K562 (cell line): ENCODE data around the gene TNIK.

Source experiments
- BACH1 ChIP-seq: fragments of 200-800 bp; sonication (Bioruptor generic); IDR thresholded peaks from 2 replicates; pipeline ENCODE4 v1.6.1; 2016; ENCODE audit warnings: missing genetic modification characterization, missing compliant biosample characterization
- BRD9 ChIP-seq: fragments of 450-650 bp; IDR thresholded peaks from 2 replicates; pipeline ENCODE4 v1.6.1; 2018; ENCODE audit warnings: low read depth; ENCODE audit not compliant: partially characterized antibody
- CTCF ChIP-seq, 3 experiments: IDR thresholded peaks in 2 of 3; conservative IDR thresholded peaks in 1 of 3; 2 replicates each; pipeline ENCODE4 v1.5.1; 2011 to 2012; ENCODE audit warnings: low read length in 3 of 3, mild to moderate bottlenecking in 3 of 3, control low read depth in 2 of 3, improper control_type of control experiment in 1 of 3, inconsistent platforms in 1 of 3, low read depth in 1 of 3, mixed read lengths in 1 of 3, moderate library complexity in 1 of 3; ENCODE audit not compliant: insufficient read depth in 2 of 3
- DDX20 ChIP-seq: fragments of 450-650 bp; IDR thresholded peaks from 2 replicates; pipeline ENCODE4 v1.6.1; 2016; ENCODE audit warnings: missing genetic modification characterization, low read depth, mild to moderate bottlenecking, missing compliant biosample characterization, moderate library complexity
- E4F1 ChIP-seq: fragments of 250-450 bp; sonication (Bioruptor Pico); IDR thresholded peaks from 2 replicates; pipeline ENCODE4 v1.5.0; 2021; ENCODE audit warnings: mild to moderate bottlenecking, borderline replicate concordance
- EZH2 ChIP-seq: IDR thresholded peaks from 2 replicates; pipeline ENCODE4 v1.6.1; 2012; ENCODE audit warnings: low read depth, mild to moderate bottlenecking, inconsistent platforms, low read length, borderline replicate concordance
- FOXK1 ChIP-seq: sonication (generic); formaldehyde crosslinking; IDR thresholded peaks from 2 replicates; pipeline ENCODE4 v1.8.0; 2022; ENCODE audit warnings: missing genetic modification reagents, mild to moderate bottlenecking, borderline replicate concordance
- KLF10 ChIP-seq: fragments of 250-450 bp; sonication (Bioruptor Pico); IDR thresholded peaks from 2 replicates; pipeline ENCODE4 v1.6.1; 2021; ENCODE audit warnings: matching md5 sums
- OTX1 ChIP-seq: fragments of 450-650 bp; formaldehyde crosslinking; IDR thresholded peaks from 2 replicates; pipeline ENCODE4 v1.4.0; 2022; ENCODE audit warnings: mild to moderate bottlenecking
- SREBF2 ChIP-seq: sonication (generic); formaldehyde crosslinking; IDR thresholded peaks from 2 replicates; pipeline ENCODE4 v1.4.0; 2020; ENCODE audit warnings: mild to moderate bottlenecking, missing genetic modification reagents
- ZNF224 ChIP-seq: sonication (generic); formaldehyde crosslinking; IDR thresholded peaks from 2 replicates; pipeline ENCODE4 v1.8.0; 2022; ENCODE audit warnings: mild to moderate bottlenecking, missing genetic modification reagents
- ZNF3 ChIP-seq: fragments of 250-450 bp; sonication (Bioruptor Pico); IDR thresholded peaks from 2 replicates; pipeline ENCODE4 v1.5.0; 2021; ENCODE audit warnings: mild to moderate bottlenecking, moderate library complexity
- ZNF512 ChIP-seq: IDR thresholded peaks from 2 replicates; pipeline ENCODE4 v1.6.1; 2016; ENCODE audit warnings: missing genetic modification characterization, missing compliant biosample characterization

GRCh38 chr3:171237009-171237385, 223.2 kb downstream of the TNIK start:
- TF ChIP-seq DDX20 (tag) (no peak), ZNF512 (tag) (no peak), ZNF3 (no peak), E4F1 (CRISPR knock-in tag) (no peak), SREBF2 (CRISPR knock-in tag) (no peak), FOXK1 (CRISPR knock-in tag) (no peak), EZH2 (no peak), ZNF224 (CRISPR knock-in tag) (no peak), KLF10 (CRISPR knock-in tag) (no peak), BRD9 (no peak), OTX1 (CRISPR knock-in tag) (no peak), CTCF (IDR thresholded peaks at IDR 0.05 in 2 of 3, conservative IDR thresholded peaks at IDR 0.05 in 1 of 3; ENCODE audit: insufficient read depth in 2 of 3, low read depth in 1 of 3, low read length in 3 of 3) (no peak), BACH1 (no peak)
